ENCODE data around the gene PCDHGA2.

DNA sequence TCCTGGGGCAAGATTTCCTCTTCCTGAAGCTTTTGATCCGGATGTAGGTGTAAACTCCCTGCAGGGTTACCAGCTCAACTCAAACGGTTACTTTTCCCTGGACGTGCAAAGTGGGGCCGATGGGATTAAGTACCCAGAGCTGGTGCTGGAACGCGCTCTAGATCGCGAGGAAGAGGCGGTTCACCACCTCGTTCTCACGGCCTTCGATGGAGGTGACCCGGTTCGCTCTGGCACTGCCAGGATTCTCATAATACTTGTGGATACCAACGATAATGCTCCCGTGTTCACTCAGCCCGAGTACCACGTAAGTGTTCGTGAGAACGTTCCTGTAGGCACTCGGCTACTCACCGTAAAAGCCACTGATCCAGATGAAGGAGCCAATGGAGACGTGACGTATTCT lies 17.1 kb downstream of the PCDHGA2 start:
- TF ChIP-seq CTCF (IDR thresholded peaks at IDR 0.05): no peak
- TF ChIP-seq POLR2A (IDR thresholded peaks at IDR 0.05): no peak

All from heart left ventricle (tissue), 13 donors.